Measurements from ENCODE around the gene NR2C2AP.

NR2C2AP gene

GRCh38 chr19:19238126-19238894, 35.1 kb upstream of the NR2C2AP start:
- Histone ChIP-seq H2AFZ (ENCODE audit: low read length) (no peak overlapping the region), H3K4ac (ENCODE audit: low read length) (no peak overlapping the region), H3K23ac (ENCODE audit: low read depth, low read length, poor library complexity) (no peak overlapping the region), H2AK5ac (ENCODE audit: low read depth, low read length) (no peak overlapping the region), H3K4me3 (ENCODE audit: low read length in 2 of 2) (no peak overlapping the region), H3K9ac (ENCODE audit: low read depth, low read length, poor library complexity) (no peak overlapping the region), H3K36me3 (replicated peaks in 1 of 2; ENCODE audit: control insufficient read depth in 2 of 2, insufficient read depth in 2 of 2, low read length in 2 of 2) (peaks cover 0 to 43% of the 10 kb centered on the region in 2 donors), H3K79me1 (ENCODE audit: low read depth, low read length) (no peaks in the 10 kb centered on the region), H3K4me2 (ENCODE audit: insufficient read depth, low read length, poor library complexity, severe bottlenecking) (no peak overlapping the region), H2BK12ac (ENCODE audit: low read length) (no peak overlapping the region), H3K27ac (replicated peaks; ENCODE audit: low read length) (no peak overlapping the region), H4K8ac (ENCODE audit: low read depth, low read length) (no peak overlapping the region), H3K14ac (ENCODE audit: low read length) (no peak overlapping the region), H4K91ac (ENCODE audit: low read depth, low read length, poor library complexity) (no peak overlapping the region), H2BK5ac (ENCODE audit: low read length) (no peak overlapping the region), H3K9me3 (replicated peaks in 1 of 2; ENCODE audit: control insufficient read depth in 2 of 2, insufficient read depth in 1 of 2, low read depth in 1 of 2, low read length in 2 of 2) (peaks cover 7 to 26% of the 10 kb centered on the region in 2 donors), H3K4me1 (ENCODE audit: control insufficient read depth in 2 of 2, insufficient read depth in 1 of 2, low read depth in 1 of 2, low read length in 2 of 2) (no peaks in the 10 kb centered on the region), H2BK15ac (ENCODE audit: low read length) (no peak overlapping the region), H2BK120ac (ENCODE audit: low read depth, low read length) (no peak overlapping the region), H3K18ac (ENCODE audit: low read length) (no peak overlapping the region), H3K27me3 (ENCODE audit: control insufficient read depth in 3 of 3, insufficient read depth in 3 of 3, low read depth in 1 of 3, low read length in 3 of 3) (no peaks in the 10 kb centered on the region)
- no peak for DNase-seq (ENCODE audit: low spot score)
- no CpG with 5 or more reads among the region's 18 CpGs for WGBS, 2 donors (ENCODE audit: extremely low coverage in 2 of 2, insufficient read length in 2 of 2, insufficient replicate concordance in 1 of 2)

- Histone ChIP-seq H2BK120ac (ENCODE audit: low read depth, low read length) (no peak overlapping the region), H3K4ac (ENCODE audit: low read length) (no peak overlapping the region), H3K9ac (ENCODE audit: low read depth, low read length, poor library complexity) (no peak overlapping the region), H3K4me2 (ENCODE audit: insufficient read depth, low read length, poor library complexity, severe bottlenecking) (no peak overlapping the region), H3K4me1 (ENCODE audit: control insufficient read depth in 2 of 2, insufficient read depth in 1 of 2, low read depth in 1 of 2, low read length in 2 of 2) (no peaks in the 10 kb centered on the region), H3K27me3 (ENCODE audit: control insufficient read depth in 3 of 3, insufficient read depth in 3 of 3, low read depth in 1 of 3, low read length in 3 of 3) (no peaks in the 10 kb centered on the region), H4K91ac (ENCODE audit: low read depth, low read length, poor library complexity) (no peak overlapping the region), H4K8ac (ENCODE audit: low read depth, low read length) (no peak overlapping the region), H2BK15ac (ENCODE audit: low read length) (no peak overlapping the region), H2BK5ac (ENCODE audit: low read length) (no peak overlapping the region), H2BK12ac (ENCODE audit: low read length) (no peak overlapping the region), H3K14ac (ENCODE audit: low read length) (no peak overlapping the region), H3K36me3 (replicated peaks in 1 of 2; ENCODE audit: control insufficient read depth in 2 of 2, insufficient read depth in 2 of 2, low read length in 2 of 2) (peaks cover 0 to 49% of the 10 kb centered on the region in 2 donors), H3K9me3 (replicated peaks in 1 of 2; ENCODE audit: control insufficient read depth in 2 of 2, insufficient read depth in 1 of 2, low read depth in 1 of 2, low read length in 2 of 2) (peaks cover 7 to 26% of the 10 kb centered on the region in 2 donors), H3K79me1 (ENCODE audit: low read depth, low read length) (no peaks in the 10 kb centered on the region), H2AK5ac (ENCODE audit: low read depth, low read length) (no peak overlapping the region), H2AFZ (ENCODE audit: low read length) (no peak overlapping the region), H3K23ac (ENCODE audit: low read depth, low read length, poor library complexity) (no peak overlapping the region), H3K4me3 (ENCODE audit: low read length in 2 of 2) (no peak overlapping the region), H3K27ac (replicated peaks; ENCODE audit: low read length) (no peak overlapping the region), H3K18ac (ENCODE audit: low read length) (no peak overlapping the region)
- DNase-seq (ENCODE audit: low spot score) = no peak
Measured at GRCh38 chr19:19236173-19236572, 33.0 kb upstream of the NR2C2AP start.

- Histone ChIP-seq H3K14ac (ENCODE audit: low read length) (no peak overlapping the region), H4K8ac (ENCODE audit: low read depth, low read length) (no peak overlapping the region), H3K79me1 (ENCODE audit: low read depth, low read length) (no peaks in the 10 kb centered on the region), H2BK12ac (ENCODE audit: low read length) (no peak overlapping the region), H2AK5ac (ENCODE audit: low read depth, low read length) (no peak overlapping the region), H2AFZ (ENCODE audit: low read length) (no peak overlapping the region), H3K4me1 (ENCODE audit: control insufficient read depth in 2 of 2, insufficient read depth in 1 of 2, low read depth in 1 of 2, low read length in 2 of 2) (no peaks in the 10 kb centered on the region), H3K9me3 (replicated peaks in 1 of 2; ENCODE audit: control insufficient read depth in 2 of 2, insufficient read depth in 1 of 2, low read depth in 1 of 2, low read length in 2 of 2) (peaks cover 7 to 26% of the 10 kb centered on the region in 2 donors), H3K23ac (ENCODE audit: low read depth, low read length, poor library complexity) (no peak overlapping the region), H3K4me3 (ENCODE audit: low read length in 2 of 2) (no peak overlapping the region), H2BK15ac (ENCODE audit: low read length) (no peak overlapping the region), H3K27me3 (ENCODE audit: control insufficient read depth in 3 of 3, insufficient read depth in 3 of 3, low read depth in 1 of 3, low read length in 3 of 3) (no peaks in the 10 kb centered on the region), H2BK120ac (ENCODE audit: low read depth, low read length) (no peak overlapping the region), H3K27ac (replicated peaks; ENCODE audit: low read length) (no peak overlapping the region), H3K18ac (ENCODE audit: low read length) (no peak overlapping the region), H3K9ac (ENCODE audit: low read depth, low read length, poor library complexity) (no peak overlapping the region), H4K91ac (ENCODE audit: low read depth, low read length, poor library complexity) (no peak overlapping the region), H3K4ac (ENCODE audit: low read length) (no peak overlapping the region), H3K4me2 (ENCODE audit: insufficient read depth, low read length, poor library complexity, severe bottlenecking) (no peak overlapping the region), H3K36me3 (replicated peaks in 1 of 2; ENCODE audit: control insufficient read depth in 2 of 2, insufficient read depth in 2 of 2, low read length in 2 of 2) (peaks cover 0 to 43% of the 10 kb centered on the region in 2 donors), H2BK5ac (ENCODE audit: low read length) (no peak overlapping the region)
- DNase-seq (ENCODE audit: low spot score) = no peak
- WGBS, 2 donors (ENCODE audit: extremely low coverage in 2 of 2, insufficient read length in 2 of 2, insufficient replicate concordance in 1 of 2) = no CpG with 5 or more reads among the region's 2 CpGs
Measured at GRCh38 chr19:19234220-19234816, 31.1 kb upstream of the NR2C2AP start.

GRCh38 chr19:19232261-19232721, 29.1 kb upstream of the NR2C2AP start:
- Histone ChIP-seq H2BK5ac (ENCODE audit: low read length) (no peak overlapping the region), H2BK120ac (ENCODE audit: low read depth, low read length) (no peak overlapping the region), H3K9ac (ENCODE audit: low read depth, low read length, poor library complexity) (no peak overlapping the region), H3K14ac (ENCODE audit: low read length) (peak overlapping the region; percentile 56), H2AFZ (ENCODE audit: low read length) (no peak overlapping the region), H3K27ac (replicated peaks; ENCODE audit: low read length) (no peak overlapping the region), H3K4ac (ENCODE audit: low read length) (no peak overlapping the region), H3K23ac (ENCODE audit: low read depth, low read length, poor library complexity) (peak overlapping the region; percentile 55), H3K4me3 (ENCODE audit: low read length in 2 of 2) (no peak overlapping the region), H3K9me3 (replicated peaks in 1 of 2; ENCODE audit: control insufficient read depth in 2 of 2, insufficient read depth in 1 of 2, low read depth in 1 of 2, low read length in 2 of 2) (peaks cover 7 to 26% of the 10 kb centered on the region in 2 donors), H3K4me1 (ENCODE audit: control insufficient read depth in 2 of 2, insufficient read depth in 1 of 2, low read depth in 1 of 2, low read length in 2 of 2) (no peaks in the 10 kb centered on the region), H3K79me1 (ENCODE audit: low read depth, low read length) (peaks cover 3% of the 10 kb centered on the region), H3K4me2 (ENCODE audit: insufficient read depth, low read length, poor library complexity, severe bottlenecking) (no peak overlapping the region), H3K18ac (ENCODE audit: low read length) (peak overlapping the region; percentile 57), H2BK15ac (ENCODE audit: low read length) (no peak overlapping the region), H4K8ac (ENCODE audit: low read depth, low read length) (no peak overlapping the region), H4K91ac (ENCODE audit: low read depth, low read length, poor library complexity) (no peak overlapping the region), H2BK12ac (ENCODE audit: low read length) (no peak overlapping the region), H3K36me3 (replicated peaks in 1 of 2; ENCODE audit: control insufficient read depth in 2 of 2, insufficient read depth in 2 of 2, low read length in 2 of 2) (peaks cover 0 to 49% of the 10 kb centered on the region in 2 donors), H2AK5ac (ENCODE audit: low read depth, low read length) (no peak overlapping the region), H3K27me3 (ENCODE audit: control insufficient read depth in 3 of 3, insufficient read depth in 3 of 3, low read depth in 1 of 3, low read length in 3 of 3) (no peaks in the 10 kb centered on the region)
- WGBS, 2 donors (ENCODE audit: extremely low coverage in 2 of 2, insufficient read length in 2 of 2, insufficient replicate concordance in 1 of 2) = no CpG with 5 or more reads among the region's 19 CpGs
- DNase-seq (ENCODE audit: low spot score) = no peak

All from neuronal stem cell (in vitro differentiated cells).